ENCODE results near the gene EGFL8.

DNA sequence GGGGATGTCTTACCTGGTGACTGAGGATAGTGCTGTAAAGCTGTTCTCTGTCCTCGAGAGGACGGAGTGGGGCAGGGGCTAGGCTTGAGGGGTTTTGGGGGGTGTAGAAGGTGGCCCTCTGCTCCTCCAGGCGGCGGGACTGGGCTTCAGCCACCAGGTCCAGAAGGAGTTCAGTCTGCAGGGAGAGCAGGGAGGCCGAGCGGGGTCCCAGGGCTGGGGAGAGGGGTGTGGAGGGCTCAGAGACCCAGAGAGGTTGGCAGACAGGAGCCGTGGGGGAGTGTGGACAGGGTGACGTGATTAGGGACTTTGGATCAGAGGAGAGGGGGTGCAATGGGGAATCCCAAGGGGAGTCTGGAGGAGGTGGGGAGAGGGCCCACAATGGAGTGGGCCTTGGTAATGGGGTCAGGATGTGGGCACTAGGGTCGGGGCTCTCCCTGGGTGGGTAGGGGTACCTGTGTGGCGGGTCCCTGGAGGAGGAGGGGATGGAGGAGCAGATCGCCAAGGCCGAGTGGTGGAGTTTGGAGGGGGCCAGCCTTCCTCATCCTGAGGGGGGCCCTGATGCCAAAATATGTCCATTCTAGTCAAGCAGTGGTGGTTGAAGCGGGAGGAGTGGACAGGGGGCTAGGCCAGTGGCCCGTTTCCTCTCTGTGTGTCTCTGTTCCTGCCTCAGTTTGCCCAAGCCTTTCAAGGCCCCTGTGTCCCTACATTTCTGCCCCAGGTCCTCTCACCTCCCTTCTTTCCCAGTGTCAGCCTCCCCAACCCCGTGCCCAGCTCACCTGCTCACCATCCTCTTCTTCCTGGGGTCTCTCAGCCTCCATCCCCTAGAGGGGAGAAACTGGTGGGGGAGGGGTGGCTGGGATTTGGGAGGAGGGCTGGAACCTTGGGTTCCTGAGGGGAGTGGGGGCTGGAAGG lies 27.6 kb downstream of the EGFL8 start:
- TF ChIP-seq ZNF274 (IDR thresholded peaks at IDR 0.05; ENCODE audit: low read depth, low read length) (no peak), YY1 (IDR thresholded peaks at IDR 0.05; ENCODE audit: insufficient read depth, insufficient read length) (no peak)

Measured in NT2/D1 (cell line).